SU-DHL-6 (cell line): ENCODE data around the gene IGFLR1.

ENCODE experiments used
- H2AFZ ChIP-seq: fragments of 200-600 bp; sonication (generic); 2 replicates; pipeline ENCODE4 v1.6.1; 2014; ENCODE audit warnings: low read depth, mild to moderate bottlenecking, moderate library complexity, mixed read lengths, antibody characterized with exemption, low read length; ENCODE audit not compliant: severe bottlenecking
- H3F3A ChIP-seq: fragments of 200-600 bp; shearing (Covaris generic); 2 replicates; pipeline ENCODE4 v1.6.0; 2016; ENCODE audit warnings: antibody characterized with exemption, mild to moderate bottlenecking; ENCODE audit not compliant: insufficient read depth
- H3K27ac ChIP-seq: fragments of 200-600 bp; sonication (generic); 2 replicates; pipeline ENCODE4 v1.5.1; 2016; ENCODE audit warnings: low read depth, mild to moderate bottlenecking, low read length, moderate library complexity, mixed read lengths
- H3K27me3 ChIP-seq: fragments of 200-600 bp; sonication (generic), shearing (Covaris generic); 2 replicates; pipeline ENCODE4 v1.6.0; 2014; ENCODE audit warnings: mild to moderate bottlenecking, low read length
- H3K36me3 ChIP-seq: fragments of 200-600 bp; sonication (generic); 2 replicates; pipeline ENCODE4 v1.6.1; 2014; ENCODE audit warnings: mild to moderate bottlenecking, low read length, mixed read lengths
- H3K4me2 ChIP-seq: fragments of 300-600, 200-600 bp; shearing (Covaris generic), sonication (generic); 2 replicates; pipeline ENCODE4 v1.6.0; 2014; ENCODE audit warnings: low read length, low read depth, mild to moderate bottlenecking; ENCODE audit not compliant: poor library complexity, severe bottlenecking
- H3K4me3 ChIP-seq: fragments of 200-600 bp; sonication (generic); 2 replicates; pipeline ENCODE4 v1.5.1; 2014; ENCODE audit warnings: antibody characterized with exemption, low read length, mild to moderate bottlenecking, mixed read lengths; ENCODE audit not compliant: insufficient read depth, poor library complexity, severe bottlenecking
- H3K79me2 ChIP-seq: fragments of 200-600 bp; sonication (generic); 2 replicates; pipeline ENCODE4 v1.6.1; 2014; ENCODE audit warnings: mild to moderate bottlenecking, low read length, moderate library complexity; ENCODE audit not compliant: insufficient read depth
- H3K9ac ChIP-seq: fragments of 200-600 bp; sonication (generic); 2 replicates; pipeline ENCODE4 v1.7.0; 2014; ENCODE audit warnings: mild to moderate bottlenecking, low read length
- H3K9me2 ChIP-seq: fragments of 200-600 bp; sonication (generic); replicated peaks from 2 replicates; pipeline ENCODE4 v1.6.1; 2014; ENCODE audit warnings: low read length; ENCODE audit not compliant: insufficient read depth
- H3K9me3 ChIP-seq: fragments of 200-600 bp; sonication (generic); 2 replicates; pipeline ENCODE4 v1.6.1; 2014; ENCODE audit warnings: low read length, mixed read lengths; ENCODE audit not compliant: insufficient read depth
- H4K20me1 ChIP-seq: fragments of 200-600 bp; sonication (generic); 2 replicates; pipeline ENCODE4 v1.6.1; 2014; ENCODE audit warnings: low read depth, mild to moderate bottlenecking, antibody characterized with exemption, low read length, moderate library complexity, mixed read lengths
- CTCF ChIP-seq: fragments of 200-600 bp; sonication (generic); IDR thresholded peaks from one replicate; pipeline ENCODE4 v1.5.1; 2017; ENCODE audit warnings: antibody characterized with exemption, mild to moderate bottlenecking, low read length, moderate library complexity; ENCODE audit not compliant: insufficient read depth, poor library complexity, severe bottlenecking
- EZH2phosphoT487 ChIP-seq: fragments of 200-600 bp; sonication (generic), shearing (Covaris generic); conservative IDR thresholded peaks from 2 replicates; pipeline ENCODE4 v1.6.1; 2018; ENCODE audit warnings: mild to moderate bottlenecking, antibody characterized with exemption, low read length, moderate library complexity, mixed read lengths

Gene IGFLR1

GRCh38 chr19:35730326-35730725 lies 11.9 kb downstream of the IGFLR1 start:
- Histone ChIP-seq H3K9me3 (no peaks in the 10 kb centered on the region), H2AFZ (no peak overlapping the region), H3F3A (no peaks in the 10 kb centered on the region), H3K9me2 (no peaks in the 10 kb centered on the region), H3K27ac (no peak overlapping the region), H3K9ac (no peak overlapping the region), H4K20me1 (no peaks in the 10 kb centered on the region), H3K4me2 (no peak overlapping the region), H3K4me3 (no peak overlapping the region), H3K79me2 (no peaks in the 10 kb centered on the region), H3K27me3 (no peaks in the 10 kb centered on the region), H3K36me3 (no peaks in the 10 kb centered on the region; the same call in 1 of the 2 replicates)
- TF ChIP-seq EZH2phosphoT487 = no peak
- no peak for TF ChIP-seq CTCF

GRCh38 chr19:35729763-35730162 lies 12.5 kb downstream of the IGFLR1 start:
- Histone ChIP-seq H3K27me3 (no peaks in the 10 kb centered on the region), H3K9me3 (no peaks in the 10 kb centered on the region), H3K4me2 (no peak overlapping the region), H2AFZ (no peak overlapping the region), H3K9me2 (no peaks in the 10 kb centered on the region), H3F3A (no peaks in the 10 kb centered on the region), H3K79me2 (no peaks in the 10 kb centered on the region), H3K36me3 (no peaks in the 10 kb centered on the region; the same call in 1 of the 2 replicates), H3K27ac (no peak overlapping the region), H3K4me3 (no peak overlapping the region), H4K20me1 (no peaks in the 10 kb centered on the region), H3K9ac (no peak overlapping the region)
- no peak for TF ChIP-seq CTCF
- TF ChIP-seq EZH2phosphoT487 = no peak

GRCh38 chr19:35729021-35729420 lies 13.2 kb downstream of the IGFLR1 start:
- Histone ChIP-seq H3K79me2 (no peaks in the 10 kb centered on the region), H3F3A (no peaks in the 10 kb centered on the region), H3K36me3 (no peaks in the 10 kb centered on the region; the same call in 1 of the 2 replicates), H3K4me3 (no peak overlapping the region), H3K9ac (no peak overlapping the region), H3K27ac (no peak overlapping the region), H3K4me2 (no peak overlapping the region), H3K9me2 (no peaks in the 10 kb centered on the region), H3K9me3 (no peaks in the 10 kb centered on the region), H2AFZ (no peak overlapping the region), H3K27me3 (no peaks in the 10 kb centered on the region), H4K20me1 (no peaks in the 10 kb centered on the region)
- TF ChIP-seq CTCF = no peak
- no peak for TF ChIP-seq EZH2phosphoT487
